GM10248 (cell line): Measurements from ENCODE around the gene TNS2.
A peak's percentile ranks its signal among the peaks of the same experiment; 100 is the strongest.

ENCODE experiments used
- CTCF ChIA-PET: fragments of 300-600 bp; sonication (Branson Sonifier 250); formaldehyde crosslinking; extraction: SDS; loops from one replicate; lab custom pipeline; 2021; ENCODE audit warnings: antibody characterized with exemption; lab: Yijun Ruan, JAX
- POLR2A ChIA-PET: fragments of 350-650 bp; sonication (Branson Sonifier 250); formaldehyde crosslinking; extraction: SDS; loops from one replicate; lab custom pipeline; 2020; ENCODE audit warnings: antibody characterized with exemption; lab: Yijun Ruan, JAX
- DNase-seq: peaks from one replicate; pipeline ENCODE4 v3.0.0; 2012; ENCODE audit errors: extremely low spot score
- TF ChIP-seq, protein P1 (sequence below): IDR thresholded peaks from 2 replicates; pipeline ENCODE4 v1.5.1; 2012; ENCODE audit warnings: mild to moderate bottlenecking, low read depth; ENCODE audit errors: extremely low read depth, missing control alignments, control extremely low read depth

The TNS2 gene

DNA sequence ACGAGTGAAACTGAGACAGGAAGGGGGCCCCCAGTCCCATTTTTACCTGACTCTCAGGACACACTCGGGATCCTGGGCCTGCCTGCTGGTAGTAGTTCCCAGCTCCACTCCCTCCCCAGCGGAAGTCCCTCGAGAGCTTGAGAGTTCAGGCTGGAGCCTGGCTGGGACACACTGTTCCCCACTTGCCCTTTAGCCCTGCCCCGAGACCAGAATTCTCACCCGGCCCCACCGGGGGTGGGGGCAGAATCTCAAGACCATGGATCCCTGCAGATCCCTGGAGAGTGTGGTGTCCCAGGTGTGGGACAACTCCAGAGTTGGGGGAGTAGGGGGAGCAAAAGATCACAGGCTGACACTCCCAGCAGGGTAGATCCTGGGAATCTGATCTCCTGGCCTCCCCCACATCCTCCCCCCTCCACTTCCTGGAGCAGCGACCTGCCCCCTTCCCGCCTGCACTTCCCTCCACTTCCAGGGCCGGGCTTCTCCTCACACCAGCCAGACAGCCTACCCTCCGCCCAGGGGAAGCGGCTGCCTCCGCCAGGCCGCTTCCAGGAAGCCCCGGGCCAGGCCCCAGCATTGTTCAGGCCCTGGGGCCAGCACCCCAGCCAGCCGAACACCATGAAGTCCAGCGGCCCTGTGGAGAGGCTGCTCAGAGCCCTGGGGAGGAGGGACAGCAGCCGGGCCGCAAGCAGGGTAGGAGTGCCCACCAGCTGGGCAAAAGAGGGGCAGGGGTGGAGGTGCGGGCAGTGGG is at the start of gene TNS2:
TSS of gene TNS2 (plus strand) at position 495 of the 748 bp plus-strand sequence. CDS start at position 616, 121 bp downstream.
- TF ChIP-seq, protein P1, sequence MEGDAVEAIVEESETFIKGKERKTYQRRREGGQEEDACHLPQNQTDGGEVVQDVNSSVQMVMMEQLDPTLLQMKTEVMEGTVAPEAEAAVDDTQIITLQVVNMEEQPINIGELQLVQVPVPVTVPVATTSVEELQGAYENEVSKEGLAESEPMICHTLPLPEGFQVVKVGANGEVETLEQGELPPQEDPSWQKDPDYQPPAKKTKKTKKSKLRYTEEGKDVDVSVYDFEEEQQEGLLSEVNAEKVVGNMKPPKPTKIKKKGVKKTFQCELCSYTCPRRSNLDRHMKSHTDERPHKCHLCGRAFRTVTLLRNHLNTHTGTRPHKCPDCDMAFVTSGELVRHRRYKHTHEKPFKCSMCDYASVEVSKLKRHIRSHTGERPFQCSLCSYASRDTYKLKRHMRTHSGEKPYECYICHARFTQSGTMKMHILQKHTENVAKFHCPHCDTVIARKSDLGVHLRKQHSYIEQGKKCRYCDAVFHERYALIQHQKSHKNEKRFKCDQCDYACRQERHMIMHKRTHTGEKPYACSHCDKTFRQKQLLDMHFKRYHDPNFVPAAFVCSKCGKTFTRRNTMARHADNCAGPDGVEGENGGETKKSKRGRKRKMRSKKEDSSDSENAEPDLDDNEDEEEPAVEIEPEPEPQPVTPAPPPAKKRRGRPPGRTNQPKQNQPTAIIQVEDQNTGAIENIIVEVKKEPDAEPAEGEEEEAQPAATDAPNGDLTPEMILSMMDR: no peak
- ChIA-PET CTCF (interaction anchor here (17.8 kb wide), 1 partner anchor 16 kb away, joined by 264 read pairs; no protein-coding TSS in a partner anchor), POLR2A (no interaction called here)
- no peak for DNase-seq

- ChIA-PET POLR2A (no interaction called here), CTCF (interaction anchor here (2.9 kb wide), 1 partner anchor 24 kb away, joined by 12 read pairs; no protein-coding TSS in a partner anchor)
- TF ChIP-seq, protein P1: no peak
- no peak for DNase-seq
These were observed 45.7 kb upstream of the TNS2 start for GRCh38 chr12:53004178-53004577.

DNA sequence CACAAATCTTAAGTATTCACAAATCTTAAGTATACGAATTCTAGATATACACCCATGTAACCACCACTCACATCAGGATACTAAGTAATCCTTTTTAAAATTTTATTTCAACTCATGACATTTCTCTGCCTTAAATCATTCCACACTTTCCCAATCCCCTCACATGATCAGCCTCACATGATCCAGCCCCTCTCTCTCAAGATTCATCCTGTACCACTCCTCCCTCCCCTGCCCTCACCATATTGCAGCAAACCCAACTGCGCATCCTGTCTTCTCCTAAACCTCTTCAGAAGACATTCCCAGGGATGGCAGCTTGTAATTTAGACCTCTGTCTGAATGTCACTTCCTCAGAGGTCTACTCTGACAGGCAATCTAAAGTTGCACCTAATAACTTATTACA is 45.3 kb upstream of the TNS2 start:
- ChIA-PET CTCF (interaction anchor here (1.0 to 2.9 kb wide), 3 partner anchors 24 to 120 kb away, joined by 3 to 12 read pairs (median 8); no protein-coding TSS in a partner anchor), POLR2A (no interaction called here)
- TF ChIP-seq, protein P1: no peak
- no peak for DNase-seq

DNA sequence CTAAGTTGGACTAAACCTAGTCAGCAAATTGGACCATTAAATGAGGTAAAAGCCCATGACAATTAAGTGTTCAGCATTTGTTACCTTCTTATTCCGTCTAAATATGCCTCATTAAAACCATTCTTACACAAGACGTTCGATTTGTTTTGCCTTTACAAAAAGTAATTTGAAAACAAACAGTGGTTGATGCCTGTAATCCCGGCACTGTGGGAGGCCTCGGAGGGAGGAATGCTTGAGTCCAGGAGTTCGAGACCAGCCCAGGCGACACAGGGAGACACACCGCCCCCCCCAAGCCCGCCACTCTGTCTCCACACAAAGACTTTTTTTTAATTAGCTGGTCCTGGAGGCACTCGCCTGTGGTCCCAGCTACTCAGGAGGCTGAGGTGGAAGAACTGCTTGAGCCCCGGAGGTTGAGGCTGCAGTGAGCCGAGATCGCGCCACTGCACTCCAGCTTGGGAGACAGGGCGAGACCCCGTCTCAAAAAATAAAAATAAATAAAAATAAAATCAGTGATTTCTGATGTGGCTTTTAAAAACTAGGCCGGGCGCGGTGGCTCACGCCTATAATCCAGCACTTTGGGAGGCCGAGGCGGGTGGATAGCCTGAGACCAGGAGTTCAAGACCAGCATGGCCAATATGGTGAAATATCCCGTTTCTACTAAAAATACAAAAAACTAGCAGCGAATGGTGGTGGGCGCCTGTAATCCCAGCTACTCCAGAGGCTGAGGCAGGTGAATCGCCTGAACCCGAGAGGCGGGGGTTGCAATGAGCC is 44.5 kb upstream of the TNS2 start:
- CTCF ChIA-PET: interaction anchor here (1.0 to 2.9 kb wide), 7 partner anchors 19 to 316 kb away, joined by 3 to 12 read pairs (median 3); partner anchors contain the start of gene AAAS
- POLR2A ChIA-PET: interaction anchor here (0.6 to 1.0 kb wide), 3 partner anchors 22 to 495 kb away, joined by 3 to 6 read pairs (median 3); partner anchors contain the start of genes SPRYD3 and TARBP2
- DNase-seq: no peak
- TF ChIP-seq, protein P1: no peak

DNA sequence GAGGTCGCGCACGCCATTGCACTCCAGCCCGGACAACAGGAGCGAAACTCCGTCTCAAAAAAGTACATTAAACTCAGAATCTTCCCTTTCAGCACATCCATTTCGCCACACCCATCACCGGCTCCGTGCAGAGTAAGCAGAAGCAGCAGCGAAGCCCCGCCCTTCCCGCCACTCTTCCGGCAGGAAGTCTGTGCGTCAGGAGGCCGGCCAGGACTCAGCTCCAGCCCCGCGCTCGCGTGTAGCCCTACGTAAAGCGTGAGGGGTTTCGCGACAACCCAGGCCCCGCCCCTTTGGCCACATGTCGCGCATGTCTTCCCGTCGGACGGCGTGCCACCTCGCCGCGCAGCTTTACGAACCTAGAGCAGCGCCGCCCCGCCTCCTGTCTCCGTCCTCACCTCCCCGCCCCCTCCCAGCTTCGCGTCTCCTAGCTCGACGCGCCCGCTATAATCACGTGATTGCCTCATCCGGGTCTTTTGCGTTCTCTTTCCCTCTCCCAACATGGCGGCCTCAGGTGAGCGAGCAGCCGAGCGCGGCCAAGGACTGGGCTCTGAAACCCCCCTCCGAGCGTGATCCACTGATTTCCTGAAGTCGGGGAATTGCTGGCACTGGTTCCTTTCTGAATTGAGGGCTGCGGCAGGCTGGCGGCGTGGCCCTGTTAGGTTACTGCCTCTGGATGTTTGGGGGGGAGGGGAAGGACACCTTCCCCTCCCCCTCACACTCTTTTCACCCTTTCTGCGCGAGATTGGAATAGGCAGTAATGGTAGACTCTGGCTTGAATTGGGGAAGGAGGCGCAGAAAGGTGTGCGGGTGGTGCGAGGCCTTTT is 43.7 kb upstream of the TNS2 start, which contains the start of gene EIF4B:
TSS of gene EIF4B (plus strand) at position 471 of the 824 bp plus-strand sequence. CDS start at position 499, 28 bp downstream.
- TF ChIP-seq, protein P1: no peak
- ChIA-PET POLR2A (interaction anchor here (0.6 to 1.0 kb wide), 4 partner anchors 21 to 495 kb away, joined by 3 to 6 read pairs (median 3); partner anchors contain the start of genes SPRYD3 and TARBP2), CTCF (interaction anchor here (1.0 to 2.9 kb wide), 6 partner anchors 18 to 315 kb away, joined by 3 to 12 read pairs (median 3); partner anchors contain the start of gene AAAS)
- peak; percentile 97 for DNase-seq
